GM19397 (cell line): ENCODE data around the gene IGFBP3.
"Not testable (repeated sequence)": the region's sequence is repeated elsewhere in the genome, so short reads cannot be mapped to it uniquely, and the experiment has no call there.

Source experiments
- ATAC-seq: cut with Tn5 transposase; IDR thresholded peaks from one replicate; pipeline ENCODE4 v1.9.1; 2021; ENCODE audit warnings: mild to moderate bottlenecking, moderate library complexity; ENCODE audit not compliant: unreplicated experiment

IGFBP3 gene, protein sequence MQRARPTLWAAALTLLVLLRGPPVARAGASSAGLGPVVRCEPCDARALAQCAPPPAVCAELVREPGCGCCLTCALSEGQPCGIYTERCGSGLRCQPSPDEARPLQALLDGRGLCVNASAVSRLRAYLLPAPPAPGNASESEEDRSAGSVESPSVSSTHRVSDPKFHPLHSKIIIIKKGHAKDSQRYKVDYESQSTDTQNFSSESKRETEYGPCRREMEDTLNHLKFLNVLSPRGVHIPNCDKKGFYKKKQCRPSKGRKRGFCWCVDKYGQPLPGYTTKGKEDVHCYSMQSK

DNA sequence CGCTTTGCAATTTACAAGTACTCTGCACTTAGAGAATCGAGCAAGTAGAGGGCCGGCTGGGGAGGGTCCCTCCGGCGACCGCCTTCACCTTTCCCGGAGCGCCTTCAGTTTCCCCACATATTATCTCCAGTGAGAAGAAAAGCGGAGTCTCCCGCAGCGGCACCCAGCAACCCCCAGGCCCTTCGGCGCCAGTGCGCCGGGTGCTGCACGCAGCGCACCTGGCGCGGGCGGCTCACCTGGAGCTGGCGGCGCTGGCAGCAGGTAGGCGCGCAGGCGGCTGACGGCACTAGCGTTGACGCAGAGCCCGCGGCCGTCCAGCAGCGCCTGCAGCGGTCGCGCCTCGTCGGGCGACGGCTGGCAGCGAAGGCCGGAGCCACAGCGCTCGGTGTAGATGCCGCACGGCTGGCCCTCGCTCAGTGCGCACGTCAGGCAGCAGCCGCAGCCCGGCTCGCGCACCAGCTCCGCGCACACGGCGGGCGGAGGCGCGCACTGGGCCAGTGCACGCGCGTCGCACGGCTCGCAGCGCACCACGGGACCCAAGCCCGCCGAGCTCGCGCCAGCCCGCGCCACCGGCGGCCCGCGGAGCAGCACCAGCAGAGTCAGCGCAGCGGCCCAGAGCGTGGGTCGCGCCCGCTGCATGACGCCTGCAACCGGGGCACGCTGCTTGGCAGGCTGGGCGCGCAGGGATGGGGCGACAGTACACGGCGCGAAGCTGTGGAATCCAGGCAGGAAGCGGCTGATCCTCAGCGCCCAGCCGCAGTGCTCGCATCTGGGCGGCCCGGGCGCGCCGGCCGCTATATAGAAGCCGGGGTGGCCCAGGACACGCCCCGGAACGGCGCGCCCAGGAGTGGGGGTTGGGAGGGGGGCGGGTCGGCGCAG is at the start of gene IGFBP3:
TSS of gene IGFBP3 (minus strand) at position 771 of the 879 bp plus-strand sequence. CDS start at position 639, 132 bp downstream.
- ATAC-seq, result no peak

DNA sequence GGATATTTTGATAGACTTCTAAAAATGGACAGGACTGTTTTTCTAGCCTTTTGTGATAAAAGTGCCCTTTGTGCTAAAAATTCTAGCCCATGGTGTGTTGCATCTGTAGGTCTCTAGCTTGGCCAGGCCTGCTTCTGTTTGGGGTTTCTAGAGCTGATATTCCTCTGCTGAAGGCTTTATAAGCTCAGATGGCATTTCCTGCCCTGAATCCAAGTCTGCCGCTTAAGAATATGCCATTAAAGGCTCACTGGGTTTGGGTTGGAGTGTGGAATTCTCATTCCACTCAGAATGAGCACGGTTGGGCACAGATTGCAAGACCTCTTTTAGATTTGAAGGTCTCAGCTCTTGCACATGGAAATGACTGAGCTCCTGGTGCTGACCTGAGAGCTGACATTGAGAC is 49.4 kb upstream of the IGFBP3 start:
- no peak for ATAC-seq

DNA sequence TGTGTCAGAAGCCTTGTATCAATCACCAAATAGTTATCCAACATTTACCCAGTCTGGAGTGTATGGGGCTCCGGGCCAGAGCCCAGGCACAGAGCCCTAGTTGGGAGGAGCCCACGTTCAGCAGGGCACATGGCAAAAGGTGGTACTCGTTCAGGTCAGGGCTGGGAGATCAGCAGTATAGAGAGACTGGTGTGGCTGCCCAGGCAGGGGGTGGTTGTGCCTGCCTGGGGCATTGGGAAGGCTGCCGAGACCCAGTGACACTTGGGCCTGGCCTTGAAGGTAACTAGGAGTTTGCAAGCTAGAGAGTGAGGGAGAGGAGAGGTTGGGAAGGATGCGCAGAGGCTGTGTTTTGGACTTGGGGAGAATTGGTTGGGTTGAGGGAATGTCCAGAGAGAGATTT is 48.9 kb upstream of the IGFBP3 start:
- no peak for ATAC-seq

DNA sequence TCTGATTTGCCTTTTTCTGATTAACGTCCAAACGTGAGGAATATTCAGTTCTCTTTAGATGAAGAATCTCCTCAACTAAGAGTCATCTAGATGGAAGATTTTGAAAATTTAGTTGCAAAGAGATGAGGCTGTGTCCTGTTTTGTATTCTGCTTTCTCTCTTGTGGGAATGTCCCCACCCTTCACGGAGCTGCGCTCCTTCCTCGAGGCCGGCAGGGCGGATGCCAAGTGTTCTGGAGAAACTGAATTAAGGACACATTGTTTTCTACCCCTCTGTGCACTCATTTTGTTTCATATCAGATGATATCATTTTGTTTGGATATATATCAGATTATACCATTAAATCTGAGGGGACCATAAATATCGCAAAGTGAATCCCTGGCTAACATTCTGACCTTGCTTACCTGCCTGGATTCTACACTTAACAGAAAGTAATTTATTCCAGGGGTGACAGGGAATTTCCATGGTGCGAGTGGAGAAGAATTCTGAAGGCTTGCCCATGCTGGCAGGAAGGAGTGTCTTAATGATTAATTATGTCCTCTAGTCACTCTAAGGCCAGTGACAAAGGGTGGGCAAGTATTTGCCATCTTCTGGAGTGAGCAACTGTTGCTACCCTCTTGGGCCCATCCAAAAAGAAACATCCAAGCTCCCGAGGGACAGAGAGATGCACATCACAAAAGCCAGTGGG is 47.9 kb upstream of the IGFBP3 start:
- no peak for ATAC-seq

DNA sequence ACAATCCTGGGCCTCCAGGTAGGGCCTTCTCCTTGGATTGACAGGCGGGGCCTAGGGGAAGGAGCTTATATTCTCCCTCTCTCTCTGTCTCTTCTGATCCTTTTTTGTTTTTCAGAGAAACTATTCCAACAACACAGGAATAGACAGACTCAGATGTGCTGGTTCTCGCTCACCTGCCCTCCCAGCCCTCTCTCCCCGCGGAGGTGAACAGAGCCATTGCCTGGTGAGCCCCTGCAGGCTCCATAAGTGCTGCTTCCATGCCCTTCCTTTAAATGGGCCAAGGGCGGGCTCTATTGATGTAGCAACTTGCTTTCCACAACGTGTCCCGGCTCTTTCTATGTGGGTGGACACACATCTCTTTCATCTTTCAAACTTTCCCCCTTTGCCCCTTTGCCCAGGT is 47.2 kb upstream of the IGFBP3 start:
- no peak for ATAC-seq

DNA sequence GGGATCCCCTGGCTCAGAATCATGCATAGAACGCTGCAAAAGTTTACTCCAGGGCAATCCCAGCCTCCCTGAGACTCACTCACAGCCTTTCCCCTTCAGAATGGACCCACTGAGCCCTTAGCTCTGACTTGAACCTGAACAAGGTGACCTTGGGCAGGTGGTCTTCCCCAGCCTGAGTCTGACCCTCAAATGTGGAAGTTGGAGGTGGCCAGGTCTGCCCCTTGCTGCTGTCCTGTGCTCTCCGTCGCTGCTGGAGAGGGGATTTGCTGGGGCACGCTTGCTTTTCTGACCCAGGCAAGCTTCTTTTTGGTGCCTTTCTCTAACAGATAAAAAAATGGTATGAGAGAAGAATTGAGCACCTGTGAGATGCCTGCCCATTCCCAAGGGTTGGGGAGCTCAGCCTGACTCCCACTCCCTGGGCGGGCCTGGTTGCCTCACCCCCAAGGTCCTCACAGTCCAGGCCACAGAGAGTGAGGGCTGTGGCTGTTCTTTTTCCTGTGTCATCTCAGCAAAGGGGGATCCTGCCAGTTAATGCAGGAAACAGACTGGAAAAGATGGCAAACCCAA is 46.6 kb upstream of the IGFBP3 start:
- ATAC-seq, result no peak

DNA sequence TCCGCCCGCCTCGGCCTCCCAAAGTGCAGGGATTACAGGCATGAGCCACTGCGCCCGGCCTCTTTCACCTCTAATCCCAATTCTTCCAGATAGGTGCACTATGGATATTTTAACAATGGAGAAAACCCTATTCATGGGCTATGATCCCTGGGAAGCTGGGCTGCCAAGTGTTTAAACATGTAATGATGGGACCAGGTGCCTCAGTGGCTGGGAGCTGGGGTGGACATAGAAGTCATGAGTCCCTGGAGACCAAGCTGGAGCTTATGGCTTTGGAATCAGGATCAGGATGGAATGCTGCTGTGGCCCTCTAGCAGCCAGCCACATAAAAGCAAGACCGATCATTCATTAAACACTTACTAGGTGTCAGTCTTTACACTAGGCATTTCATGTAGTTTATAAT is 41.8 kb upstream of the IGFBP3 start:
- no peak for ATAC-seq

DNA sequence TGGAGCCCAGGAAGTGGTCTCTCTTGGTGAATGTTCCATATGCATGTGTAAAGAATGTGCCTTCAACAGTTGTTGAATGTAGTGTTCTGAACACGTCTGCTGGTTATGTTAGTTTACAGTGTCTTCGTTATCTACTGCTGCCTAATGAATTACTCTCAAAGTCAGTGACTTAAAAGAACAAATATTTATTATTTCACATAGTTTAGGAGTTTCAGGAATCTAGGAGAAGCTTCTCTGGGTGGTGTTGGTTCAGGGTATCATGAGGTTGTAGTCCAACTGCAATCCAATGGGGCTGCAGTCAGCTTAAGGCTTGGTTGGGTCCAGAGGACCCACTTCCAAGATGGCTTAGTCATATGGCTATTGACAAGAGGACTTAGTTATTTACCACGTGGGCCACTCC is 36.6 kb upstream of the IGFBP3 start:
- no peak for ATAC-seq

DNA sequence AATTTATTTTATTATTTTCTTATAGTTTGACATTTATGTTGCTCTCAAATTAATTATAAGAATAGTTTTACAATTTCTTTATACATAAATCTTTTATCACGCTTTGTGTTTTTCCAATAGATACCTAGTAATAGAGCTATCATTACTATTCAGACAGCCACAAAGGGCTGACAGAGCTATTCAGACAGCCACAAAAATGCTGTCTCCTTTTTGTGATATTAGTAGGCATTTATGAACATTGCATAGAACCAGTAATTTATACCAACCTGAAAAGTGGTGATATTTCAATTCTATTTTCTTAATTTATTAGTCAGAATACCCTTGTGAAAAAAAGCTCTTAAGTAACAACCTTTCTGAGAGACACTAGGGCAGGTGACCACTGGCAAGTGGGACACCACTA is 34.2 kb upstream of the IGFBP3 start:
- no peak for ATAC-seq

DNA sequence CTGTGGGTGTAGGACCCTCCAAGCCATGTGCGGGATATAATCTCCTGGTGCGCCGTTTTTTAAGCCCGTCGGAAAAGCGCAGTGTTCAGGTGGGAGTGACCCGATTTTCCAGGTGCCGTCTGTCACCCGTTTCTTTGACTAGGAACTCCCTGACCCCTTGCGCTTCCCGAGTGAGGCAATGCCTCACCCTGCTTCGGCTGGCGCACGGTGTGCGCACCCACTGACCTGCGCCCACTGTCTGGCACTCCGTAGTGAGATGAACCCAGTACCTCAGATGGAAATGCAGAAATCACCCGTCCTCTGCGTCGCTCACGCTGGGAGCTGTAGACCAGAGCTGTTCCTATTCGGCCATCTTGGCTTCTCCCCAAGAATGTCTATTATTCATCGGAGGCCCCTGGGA is 32.0 kb upstream of the IGFBP3 start:
- ATAC-seq, result not testable (repeated sequence)

DNA sequence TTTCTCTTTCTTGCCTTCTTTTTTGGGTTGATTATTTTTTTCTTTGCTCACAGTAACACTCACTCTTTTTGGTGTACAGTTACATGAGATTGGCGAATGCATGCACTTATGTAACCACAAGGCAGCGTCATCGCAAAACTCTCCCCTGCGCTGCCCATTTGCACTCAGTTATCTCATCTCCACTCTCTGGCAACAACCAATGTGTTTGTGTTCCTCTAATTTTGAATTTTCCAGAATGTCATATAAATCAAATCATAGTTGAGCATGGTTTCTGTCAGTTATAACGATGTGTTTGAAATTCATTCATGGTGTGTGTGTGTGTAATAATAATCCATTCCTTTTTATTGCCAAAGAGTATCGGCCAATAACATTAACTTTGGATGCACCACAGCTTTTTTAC is 23.0 kb upstream of the IGFBP3 start:
- no peak for ATAC-seq

DNA sequence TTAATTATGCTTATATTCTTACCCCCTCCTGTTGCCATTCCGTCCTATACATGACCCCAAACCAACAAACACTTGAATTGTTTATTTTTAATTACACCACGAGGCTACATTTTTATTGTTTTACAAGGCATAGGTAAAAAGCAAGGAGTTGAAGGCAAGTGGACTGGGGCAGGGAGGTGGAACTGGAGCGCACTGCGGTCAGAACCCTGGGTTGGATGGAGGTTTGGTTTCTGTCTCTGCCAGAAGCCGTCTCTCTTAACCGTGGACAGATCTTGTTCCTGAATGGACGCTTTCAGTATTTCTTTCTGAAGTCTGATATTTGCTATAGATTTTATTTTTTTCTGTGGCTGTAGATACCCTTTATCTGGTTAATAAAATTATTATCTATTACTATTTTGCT is 19.9 kb upstream of the IGFBP3 start:
- no peak for ATAC-seq

DNA sequence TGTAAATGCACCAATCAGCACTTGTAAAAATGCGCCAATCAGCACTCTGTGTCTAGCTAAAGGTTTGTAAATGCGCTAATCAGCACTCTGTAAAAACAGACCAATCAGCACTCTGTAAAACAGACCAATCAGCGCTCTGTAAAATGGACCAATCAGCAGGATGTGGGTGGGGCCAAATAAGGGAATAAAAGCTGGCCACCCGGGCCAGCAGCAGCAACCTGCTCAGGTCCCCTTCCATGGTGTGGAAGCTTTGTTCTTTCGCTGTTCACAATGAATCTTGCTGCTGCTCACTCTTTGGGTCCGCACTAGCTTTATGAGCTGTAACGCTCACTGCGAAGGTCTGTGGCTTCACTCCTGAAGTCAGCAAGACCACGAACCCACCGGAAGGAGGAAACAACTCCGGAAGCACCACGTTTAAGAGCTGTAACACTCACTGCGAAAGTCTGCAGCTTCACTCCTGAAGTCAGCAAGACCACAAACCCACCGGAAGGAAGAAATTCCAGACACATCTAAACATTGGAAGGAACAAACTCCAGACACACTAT is 19.2 kb upstream of the IGFBP3 start:
- not testable (repeated sequence) for ATAC-seq

DNA sequence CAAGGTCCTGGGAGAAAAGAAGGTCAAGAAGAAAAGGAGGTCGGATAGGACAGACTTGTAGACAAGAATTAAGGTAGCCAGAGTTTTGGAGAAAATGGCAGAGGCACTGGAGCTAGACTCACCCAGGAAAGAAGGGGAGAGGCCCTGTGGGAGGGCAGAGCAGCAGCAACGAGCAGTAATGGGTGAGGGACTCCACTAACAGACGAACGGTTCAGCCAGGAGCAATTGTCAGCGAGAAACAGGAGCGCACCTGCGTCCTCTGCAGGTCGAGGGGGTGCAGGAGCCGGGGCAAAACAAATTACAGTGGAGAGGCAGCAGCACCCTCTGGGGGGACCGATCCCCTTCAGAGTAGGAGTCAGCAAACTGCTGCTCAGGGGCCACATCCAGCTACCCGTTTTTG is 18.5 kb upstream of the IGFBP3 start:
- no peak for ATAC-seq

DNA sequence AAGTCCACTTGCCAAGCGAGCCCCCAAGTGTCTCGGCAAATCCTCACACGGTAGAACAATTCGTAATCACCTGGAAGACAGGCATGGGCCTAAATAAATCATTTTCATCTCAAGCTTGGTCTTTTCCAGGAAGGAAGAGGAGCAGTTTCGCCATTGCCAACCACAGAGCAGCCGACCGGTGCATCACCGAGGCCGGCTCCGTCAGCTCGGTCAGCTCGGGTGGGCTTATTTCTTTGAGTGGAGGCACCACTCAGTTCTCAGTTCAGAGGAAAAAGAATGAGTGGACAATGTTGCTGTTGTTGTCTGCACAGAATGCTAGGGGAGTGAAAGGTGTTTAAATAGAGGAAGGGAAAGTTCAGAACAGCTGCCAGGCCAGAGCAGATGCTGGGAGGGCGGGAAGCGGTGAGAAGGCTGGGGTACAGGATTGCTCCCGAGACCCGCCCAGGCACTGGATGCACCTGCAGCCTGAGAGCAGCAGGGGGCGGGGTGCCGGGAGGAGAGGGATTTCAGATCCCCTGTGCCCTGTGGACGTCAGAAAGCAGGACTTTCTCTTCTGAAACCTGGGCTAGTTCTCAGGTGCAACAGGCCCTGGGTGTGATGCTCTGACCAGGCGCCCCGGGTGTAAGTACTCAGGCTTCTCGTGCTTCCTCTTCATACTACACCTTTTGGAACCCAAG is 17.7 kb upstream of the IGFBP3 start:
- no peak for ATAC-seq

DNA sequence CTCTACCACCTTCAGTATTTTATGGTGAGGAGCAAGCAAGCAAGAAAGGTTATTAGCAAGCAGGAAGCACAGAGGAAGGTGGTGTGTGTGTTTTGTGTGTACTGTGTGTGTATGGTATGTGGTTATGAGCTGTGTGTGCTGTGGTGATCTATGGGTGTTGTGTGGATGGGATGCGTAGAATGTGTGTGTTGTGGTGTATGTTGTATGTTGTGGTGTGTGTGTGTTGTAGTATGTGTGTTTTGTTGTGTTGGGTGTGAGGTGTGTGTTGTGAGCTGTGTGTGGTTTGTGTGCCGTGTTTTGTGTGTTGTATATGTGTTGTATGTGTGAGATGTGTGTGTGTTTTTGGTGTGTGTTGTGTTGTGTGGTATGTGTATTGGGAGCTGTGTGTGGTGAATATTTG is 16.8 kb upstream of the IGFBP3 start:
- no peak for ATAC-seq

DNA sequence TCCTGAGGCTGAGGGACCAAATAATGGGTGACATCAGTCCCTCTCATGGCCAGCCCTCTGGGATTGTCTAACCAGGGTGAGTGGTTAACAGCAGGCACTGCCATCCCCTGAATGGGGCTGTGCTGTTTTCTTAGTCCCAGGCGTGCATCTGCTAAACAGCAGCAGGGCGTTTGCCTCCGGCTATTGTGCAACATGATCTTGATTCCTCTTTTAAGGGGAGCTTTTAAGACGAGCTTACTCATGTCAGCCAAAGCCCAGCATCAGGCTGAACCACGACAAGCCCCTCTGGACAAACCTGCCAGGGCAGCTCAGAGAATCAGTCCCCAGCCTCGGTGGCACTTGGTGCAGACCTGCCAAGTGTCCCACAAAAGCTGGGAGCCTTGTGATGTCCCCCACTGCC is 16.2 kb upstream of the IGFBP3 start:
- no peak for ATAC-seq

DNA sequence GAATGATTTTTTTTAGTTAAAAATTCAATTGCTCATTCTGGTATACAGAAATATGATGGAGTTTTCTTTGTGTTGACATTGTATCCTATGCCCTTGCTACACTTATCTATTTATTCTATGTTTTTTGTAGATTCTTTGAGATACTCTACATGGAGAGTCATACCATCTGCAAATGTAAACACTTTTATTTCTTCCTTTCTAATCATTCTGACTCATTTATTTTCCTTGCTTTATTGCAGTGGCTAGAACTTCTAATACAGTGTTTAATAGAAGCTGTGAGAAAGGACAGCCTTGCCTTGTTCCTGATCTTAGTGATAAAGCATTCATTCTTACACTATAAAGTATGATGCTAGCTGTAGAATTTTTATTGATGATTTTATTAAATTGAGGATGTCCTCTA is 9.9 kb upstream of the IGFBP3 start:
- ATAC-seq, result no peak

DNA sequence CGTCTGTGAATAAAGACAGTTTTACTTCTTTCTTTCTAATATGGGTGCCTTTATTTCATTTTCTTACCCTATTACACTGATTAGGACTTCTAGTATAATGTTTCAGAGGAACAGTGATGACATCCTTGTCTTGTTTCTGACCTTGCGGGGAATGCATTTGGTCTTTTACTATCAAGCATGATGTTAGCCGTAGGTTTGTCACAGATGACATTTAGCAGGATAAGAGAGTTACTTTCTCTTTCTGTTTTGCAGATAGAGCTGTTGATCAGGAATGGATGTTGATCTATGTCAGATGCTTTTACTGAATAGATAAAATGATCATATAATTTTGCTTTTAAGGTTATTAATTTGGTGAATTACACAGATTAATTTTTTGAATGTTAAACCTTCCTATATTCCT is 6.6 kb upstream of the IGFBP3 start:
- no peak for ATAC-seq

DNA sequence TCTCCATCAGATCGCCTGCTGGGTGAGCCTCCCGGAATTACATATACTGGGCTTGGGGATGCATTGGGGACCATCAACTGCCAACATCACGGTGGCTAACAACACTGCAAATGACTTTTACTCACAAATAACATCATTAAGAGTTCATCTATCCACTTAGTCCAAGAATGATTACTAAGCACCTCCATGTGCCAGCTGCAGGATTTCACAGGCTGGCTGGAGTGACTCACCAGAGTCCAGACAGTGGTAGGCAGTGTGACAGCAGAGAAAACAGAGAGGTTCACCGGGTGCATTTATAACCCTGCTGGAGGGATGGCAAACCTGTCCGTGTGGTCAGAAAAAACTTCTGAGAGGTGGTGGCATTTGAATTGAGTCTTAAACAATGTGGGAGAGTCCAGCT is 3.2 kb upstream of the IGFBP3 start:
- no peak for ATAC-seq

DNA sequence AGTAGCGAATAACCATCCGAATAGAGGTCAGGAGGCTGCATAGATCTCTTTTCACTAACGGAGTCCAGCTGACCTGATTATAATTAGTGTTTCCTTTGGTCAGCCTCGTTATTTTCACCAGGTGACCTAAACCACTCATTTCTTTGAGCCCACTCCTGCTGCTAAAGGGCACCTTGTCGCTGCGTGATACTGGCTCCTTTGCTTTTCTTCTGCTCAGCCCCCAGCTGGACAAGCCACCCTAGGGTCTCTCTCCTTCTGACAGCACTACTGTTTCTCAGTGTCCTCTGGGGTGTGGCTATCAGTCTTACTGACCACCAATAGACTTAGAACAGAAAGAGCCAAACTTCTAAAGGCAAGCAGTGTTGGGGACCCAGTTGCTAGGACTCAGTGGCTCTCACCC is 2.7 kb upstream of the IGFBP3 start:
- no peak for ATAC-seq
